ENCODE measurements around the gene USP25. TPM values are rescaled to one million over a fixed set of nuclear protein-coding genes. Genes with fewer than 3 reads are reported as not detected.

Gene USP25
- polyA plus RNA-seq, 1 donor (not counting 4 experiments of a cell fraction or from before 2014, with no cell fraction given), result 17.8 TPM

DNA sequence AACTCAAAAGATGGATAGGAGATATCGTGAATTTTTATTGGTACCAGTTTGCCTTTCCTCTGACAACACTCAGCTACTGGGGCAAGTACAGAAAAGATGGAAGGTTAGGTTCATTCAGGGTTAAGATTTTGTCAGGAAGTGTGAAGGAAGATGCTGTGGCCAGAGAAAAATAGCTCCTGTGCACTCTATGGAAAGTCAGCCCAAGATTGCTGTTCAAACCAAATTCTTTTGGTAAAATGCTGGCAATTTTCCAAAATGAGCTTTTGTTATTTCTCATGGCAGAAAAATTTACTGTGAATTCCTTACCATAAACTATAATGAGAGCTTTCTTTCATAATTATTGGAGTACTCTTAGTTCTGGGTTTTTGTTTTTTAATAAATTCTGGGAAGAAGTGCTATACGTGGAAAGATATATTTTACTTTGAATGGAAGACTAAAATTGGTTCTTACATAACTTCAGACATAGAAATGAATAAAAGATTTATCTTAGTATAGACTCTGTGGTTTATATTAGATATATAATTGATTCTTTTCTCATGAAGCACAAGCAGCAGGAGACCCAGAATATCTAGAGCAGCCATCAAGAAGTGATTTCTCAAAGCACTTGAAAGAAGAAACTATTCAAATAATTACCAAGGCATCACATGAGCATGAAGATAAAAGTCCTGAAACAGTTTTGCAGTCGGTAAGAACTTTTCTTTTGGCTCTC is 112.2 kb downstream of the USP25 start:
- no peak overlapping the region for H3K4me3 ChIP-seq (ENCODE audit: control insufficient read depth in 2 of 3, extremely low read depth in 1 of 3, insufficient read depth in 2 of 3, low read depth in 1 of 3, low read length in 3 of 3)
- no peaks in the 10 kb centered on the region for H3K79me2 ChIP-seq (ENCODE audit: control insufficient read depth, insufficient read depth, low read length)
- dilution Hi-C loops (cut with MboI; ENCODE audit: extremely low pct_ligation_motif_present, low sequenced_read_pairs), result no loop called here
- H4K20me1 ChIP-seq (ENCODE audit: control insufficient read depth, extremely low read depth, insufficient read depth, low read length), result no peaks in the 10 kb centered on the region
- no peaks in the 10 kb centered on the region for H3K9me3 ChIP-seq (ENCODE audit: control insufficient read depth, low read depth, low read length)
- no peaks in the 10 kb centered on the region for H3K27me3 ChIP-seq (ENCODE audit: control insufficient read depth, extremely low read depth, insufficient read depth, low read length)
- FAIRE-seq, result peak; percentile 75
- H2AFZ ChIP-seq (ENCODE audit: control insufficient read depth, low read length), result no peak overlapping the region
- no peak for TF ChIP-seq EZH2 (IDR thresholded peaks at IDR 0.05; ENCODE audit: low read length)
- TF ChIP-seq, protein P1, sequence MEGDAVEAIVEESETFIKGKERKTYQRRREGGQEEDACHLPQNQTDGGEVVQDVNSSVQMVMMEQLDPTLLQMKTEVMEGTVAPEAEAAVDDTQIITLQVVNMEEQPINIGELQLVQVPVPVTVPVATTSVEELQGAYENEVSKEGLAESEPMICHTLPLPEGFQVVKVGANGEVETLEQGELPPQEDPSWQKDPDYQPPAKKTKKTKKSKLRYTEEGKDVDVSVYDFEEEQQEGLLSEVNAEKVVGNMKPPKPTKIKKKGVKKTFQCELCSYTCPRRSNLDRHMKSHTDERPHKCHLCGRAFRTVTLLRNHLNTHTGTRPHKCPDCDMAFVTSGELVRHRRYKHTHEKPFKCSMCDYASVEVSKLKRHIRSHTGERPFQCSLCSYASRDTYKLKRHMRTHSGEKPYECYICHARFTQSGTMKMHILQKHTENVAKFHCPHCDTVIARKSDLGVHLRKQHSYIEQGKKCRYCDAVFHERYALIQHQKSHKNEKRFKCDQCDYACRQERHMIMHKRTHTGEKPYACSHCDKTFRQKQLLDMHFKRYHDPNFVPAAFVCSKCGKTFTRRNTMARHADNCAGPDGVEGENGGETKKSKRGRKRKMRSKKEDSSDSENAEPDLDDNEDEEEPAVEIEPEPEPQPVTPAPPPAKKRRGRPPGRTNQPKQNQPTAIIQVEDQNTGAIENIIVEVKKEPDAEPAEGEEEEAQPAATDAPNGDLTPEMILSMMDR (optimal IDR thresholded peaks at IDR 0.05 in 1 of 3, IDR thresholded peaks at IDR 0.05 in 1 of 3, conservative IDR thresholded peaks at IDR 0.05 in 1 of 3; ENCODE audit: extremely low read depth in 1 of 3, insufficient read depth in 2 of 3, low read length in 3 of 3), result no peak
- H3K4me1 ChIP-seq (ENCODE audit: control insufficient read depth, extremely low read depth, insufficient read depth, low read length), result peaks cover 14% of the 10 kb centered on the region
- no peak overlapping the region for H3K9ac ChIP-seq (ENCODE audit: control insufficient read depth, extremely low read depth, insufficient read depth, low read length)
- H3K9me1 ChIP-seq (ENCODE audit: control insufficient read depth, extremely low read depth, insufficient read depth, low read length), result no peaks in the 10 kb centered on the region
- H3K4me2 ChIP-seq (ENCODE audit: control insufficient read depth, extremely low read depth, insufficient read depth, low read depth, low read length), result no peak overlapping the region
- no peak overlapping the region for H3K27ac ChIP-seq (ENCODE audit: control insufficient read depth, insufficient read depth, low read length)
- H3K36me3 ChIP-seq (ENCODE audit: control insufficient read depth in 2 of 2, extremely low read depth in 1 of 2, insufficient read depth in 2 of 2, low read length in 2 of 2), result no peaks in the 10 kb centered on the region
- DNase-seq (ENCODE audit: low read depth, low spot score), result no peak

DNA sequence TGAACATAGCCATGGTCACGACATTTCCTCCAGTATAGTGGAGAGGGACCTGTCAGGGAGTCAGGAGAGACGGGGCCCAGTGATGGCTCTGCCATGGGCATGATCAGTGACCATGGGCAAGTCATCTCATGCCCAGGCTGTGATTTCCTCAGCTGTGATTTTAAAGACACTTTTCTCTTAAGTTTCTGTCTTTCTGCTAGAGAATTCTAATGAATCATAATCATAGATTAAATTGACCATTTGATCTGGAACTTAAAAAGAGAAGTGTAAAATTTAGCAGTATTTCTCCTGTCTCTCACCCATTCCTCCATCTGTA is 112.7 kb downstream of the USP25 start:
- H2AFZ ChIP-seq (ENCODE audit: control insufficient read depth, low read length), result no peak overlapping the region
- dilution Hi-C loops (cut with MboI; ENCODE audit: extremely low pct_ligation_motif_present, low sequenced_read_pairs), result no loop called here
- no peaks in the 10 kb centered on the region for H4K20me1 ChIP-seq (ENCODE audit: control insufficient read depth, extremely low read depth, insufficient read depth, low read length)
- no peak overlapping the region for H3K4me2 ChIP-seq (ENCODE audit: control insufficient read depth, extremely low read depth, insufficient read depth, low read depth, low read length)
- H3K4me1 ChIP-seq (ENCODE audit: control insufficient read depth, extremely low read depth, insufficient read depth, low read length), result peaks cover 14% of the 10 kb centered on the region
- TF ChIP-seq, protein P1 (optimal IDR thresholded peaks at IDR 0.05 in 1 of 3, IDR thresholded peaks at IDR 0.05 in 1 of 3, conservative IDR thresholded peaks at IDR 0.05 in 1 of 3; ENCODE audit: extremely low read depth in 1 of 3, insufficient read depth in 2 of 3, low read length in 3 of 3), result no peak
- TF ChIP-seq EZH2 (IDR thresholded peaks at IDR 0.05; ENCODE audit: low read length), result no peak
- H3K9ac ChIP-seq (ENCODE audit: control insufficient read depth, extremely low read depth, insufficient read depth, low read length), result no peak overlapping the region
- no peak overlapping the region for H3K4me3 ChIP-seq (ENCODE audit: control insufficient read depth in 2 of 3, extremely low read depth in 1 of 3, insufficient read depth in 2 of 3, low read depth in 1 of 3, low read length in 3 of 3)
- no peaks in the 10 kb centered on the region for H3K9me1 ChIP-seq (ENCODE audit: control insufficient read depth, extremely low read depth, insufficient read depth, low read length)
- H3K9me3 ChIP-seq (ENCODE audit: control insufficient read depth, low read depth, low read length), result no peaks in the 10 kb centered on the region
- H3K36me3 ChIP-seq (ENCODE audit: control insufficient read depth in 2 of 2, extremely low read depth in 1 of 2, insufficient read depth in 2 of 2, low read length in 2 of 2), result no peaks in the 10 kb centered on the region
- DNase-seq (ENCODE audit: low read depth, low spot score), result no peak
- H3K27me3 ChIP-seq (ENCODE audit: control insufficient read depth, extremely low read depth, insufficient read depth, low read length), result no peaks in the 10 kb centered on the region
- peak; percentile 55 for FAIRE-seq
- H3K79me2 ChIP-seq (ENCODE audit: control insufficient read depth, insufficient read depth, low read length), result no peaks in the 10 kb centered on the region
- H3K27ac ChIP-seq (ENCODE audit: control insufficient read depth, insufficient read depth, low read length), result no peak overlapping the region
